Neural cell (in vitro differentiated cells): ENCODE results near the gene LUC7L3. TPM values are rescaled to one million over a fixed set of nuclear protein-coding genes. Genes with fewer than 3 reads are reported as not detected.

Experiments used
- H2AFZ ChIP-seq: fragments of 200-600, 300-800 bp; sonication (generic), shearing (Covaris generic); 2 replicates; pipeline ENCODE4 v1.6.0; 2014; ENCODE audit warnings: low read depth, mild to moderate bottlenecking, antibody characterized with exemption, low read length, moderate library complexity
- H3F3A ChIP-seq: fragments of 200-600 bp; shearing (Covaris generic); 2 replicates; pipeline ENCODE4 v1.6.1; 2016; ENCODE audit warnings: mild to moderate bottlenecking, moderate library complexity, mixed read lengths, antibody characterized with exemption, low read length; ENCODE audit not compliant: insufficient read depth, poor library complexity, severe bottlenecking
- H3K27ac ChIP-seq: fragments of 200-600, 300-800 bp; sonication (generic), shearing (Covaris generic); 2 replicates; pipeline ENCODE4 v1.5.1; 2014; ENCODE audit warnings: mild to moderate bottlenecking, low read length, moderate library complexity
- H3K27me3 ChIP-seq: fragments of 300-800, 200-600 bp; sonication (generic), shearing (Covaris generic); 2 replicates; pipeline ENCODE4 v1.6.0; 2014; ENCODE audit warnings: mild to moderate bottlenecking, low read depth, low read length, moderate library complexity; ENCODE audit not compliant: insufficient read depth
- H3K36me3 ChIP-seq: fragments of 300-800, 200-600 bp; sonication (generic), shearing (Covaris generic); 2 replicates; pipeline ENCODE4 v1.5.1; 2014; ENCODE audit warnings: mild to moderate bottlenecking, antibody characterized with exemption, low read length, moderate library complexity; ENCODE audit not compliant: insufficient read depth
- H3K4me2 ChIP-seq: fragments of 300-800, 200-600 bp; sonication (generic), shearing (Covaris generic); 2 replicates; pipeline ENCODE4 v1.6.0; 2014; ENCODE audit warnings: mild to moderate bottlenecking, low read length
- H3K4me3 ChIP-seq: fragments of 300-800, 200-600 bp; sonication (generic), shearing (Covaris generic); 2 replicates; pipeline ENCODE4 v1.5.1; 2014; ENCODE audit warnings: mild to moderate bottlenecking, low read length, moderate library complexity
- H3K79me2 ChIP-seq: fragments of 200-600 bp; shearing (Covaris generic); replicated peaks from 2 replicates; pipeline ENCODE4 v1.6.0; 2014; ENCODE audit warnings: mild to moderate bottlenecking, low read length, moderate library complexity; ENCODE audit not compliant: insufficient read depth
- H3K9ac ChIP-seq: fragments of 300-800, 200-600 bp; sonication (generic), shearing (Covaris generic); 2 replicates; pipeline ENCODE4 v1.6.1; 2016; ENCODE audit warnings: mild to moderate bottlenecking, low read length, mixed read lengths
- H3K9me2 ChIP-seq: fragments of 200-600 bp; shearing (Covaris generic); 2 replicates; pipeline ENCODE4 v1.6.1; 2016; ENCODE audit warnings: mild to moderate bottlenecking, low read length, mixed read lengths; ENCODE audit not compliant: insufficient read depth
- H3K9me3 ChIP-seq: fragments of 200-600, 300-800 bp; sonication (generic), shearing (Covaris generic); 2 replicates; pipeline ENCODE4 v1.6.1; 2016; ENCODE audit warnings: mild to moderate bottlenecking, mixed run types, low read length, moderate library complexity, mixed read lengths
- H4K20me1 ChIP-seq: fragments of 200-600 bp; shearing (Covaris generic); 2 replicates; pipeline ENCODE4 v1.6.1; 2016; ENCODE audit warnings: mild to moderate bottlenecking, mixed run types; ENCODE audit not compliant: insufficient read depth
- CTCF ChIP-seq: fragments of 450-650 bp; IDR thresholded peaks from 2 replicates; pipeline ENCODE4 v1.5.1; 2014; ENCODE audit warnings: antibody characterized with exemption, mild to moderate bottlenecking, moderate library complexity; ENCODE audit not compliant: poor library complexity, severe bottlenecking
- EP300 ChIP-seq: fragments of 450-650 bp; conservative IDR thresholded peaks from 2 replicates; pipeline ENCODE4 v1.6.1; 2014; ENCODE audit warnings: antibody characterized with exemption, mild to moderate bottlenecking, moderate library complexity; ENCODE audit not compliant: poor library complexity, severe bottlenecking
- MXI1 ChIP-seq: fragments of 450-650 bp; conservative IDR thresholded peaks from 2 replicates; pipeline ENCODE4 v1.6.1; 2014; ENCODE audit warnings: antibody characterized with exemption, mild to moderate bottlenecking; ENCODE audit not compliant: poor library complexity, severe bottlenecking
- POLR2AphosphoS5 ChIP-seq: IDR thresholded peaks from 2 replicates; pipeline ENCODE4 v1.6.1; 2012
- RAD21 ChIP-seq: fragments of 450-650 bp; conservative IDR thresholded peaks from 2 replicates; pipeline ENCODE4 v1.6.1; 2014; ENCODE audit warnings: antibody characterized with exemption, mild to moderate bottlenecking, moderate library complexity
- REST ChIP-seq: IDR thresholded peaks from 2 replicates; pipeline ENCODE4 v1.6.1; 2012; ENCODE audit warnings: borderline replicate concordance
- SMC3 ChIP-seq: fragments of 450-650 bp; conservative IDR thresholded peaks from 2 replicates; pipeline ENCODE4 v1.6.1; 2014; ENCODE audit warnings: antibody characterized with exemption, mild to moderate bottlenecking, moderate library complexity; ENCODE audit not compliant: poor library complexity
- TAF1 ChIP-seq: IDR thresholded peaks from 2 replicates; pipeline ENCODE4 v1.6.1; 2012; ENCODE audit warnings: low read depth
- polyA plus RNA-seq: library from polyadenylated mRNA; depleted of rRNA; stranded (reverse); fragments of >200 nt; gene quantifications from 2 replicates; pipeline ENCODE4 v1.2.3, GENCODE V29; 2014

The LUC7L3 gene
- polyA plus RNA-seq, 1 donor from 2014 or later, result 677 TPM

- no peak overlapping the region for H2AFZ ChIP-seq
- no peak overlapping the region for H3K9ac ChIP-seq
- H3K36me3 ChIP-seq, result no peaks in the 10 kb centered on the region
- no peak overlapping the region for H3K4me2 ChIP-seq
- no peak overlapping the region for H3K27ac ChIP-seq
- no peaks in the 10 kb centered on the region for H3K9me3 ChIP-seq
- H3F3A ChIP-seq, result no peaks in the 10 kb centered on the region
- no peaks in the 10 kb centered on the region for H3K27me3 ChIP-seq
- no peaks in the 10 kb centered on the region for H3K79me2 ChIP-seq
- TF ChIP-seq SMC3 (no peak), RAD21 (no peak), TAF1 (no peak), MXI1 (no peak), CTCF (no peak), POLR2AphosphoS5 (no peak), REST (no peak)
- no peak overlapping the region for H3K4me3 ChIP-seq
- no peaks in the 10 kb centered on the region for H4K20me1 ChIP-seq
- no peaks in the 10 kb centered on the region for H3K9me2 ChIP-seq
Observed at GRCh38 chr17:50775926-50776325, 56.5 kb downstream of the LUC7L3 start.

- Histone ChIP-seq H3K27me3 (no peaks in the 10 kb centered on the region), H3K4me3 (no peak overlapping the region), H3F3A (no peaks in the 10 kb centered on the region), H3K9me2 (no peaks in the 10 kb centered on the region), H3K79me2 (no peaks in the 10 kb centered on the region), H3K4me2 (no peak overlapping the region), H3K9ac (no peak overlapping the region), H3K9me3 (no peaks in the 10 kb centered on the region), H3K27ac (no peak overlapping the region), H3K36me3 (no peaks in the 10 kb centered on the region), H2AFZ (no peak overlapping the region), H4K20me1 (no peaks in the 10 kb centered on the region)
- TF ChIP-seq TAF1, result no peak
Observed at GRCh38 chr17:50778471-50778870, 59.1 kb downstream of the LUC7L3 start.

GRCh38 chr17:50778988-50779387 lies 59.6 kb downstream of the LUC7L3 start:
- Histone ChIP-seq H3F3A (no peaks in the 10 kb centered on the region), H3K36me3 (no peaks in the 10 kb centered on the region), H2AFZ (no peak overlapping the region), H3K9me3 (no peaks in the 10 kb centered on the region), H3K9ac (no peak overlapping the region), H3K4me2 (no peak overlapping the region), H3K4me3 (no peak overlapping the region), H3K27ac (no peak overlapping the region), H3K27me3 (no peaks in the 10 kb centered on the region), H3K9me2 (no peaks in the 10 kb centered on the region), H4K20me1 (no peaks in the 10 kb centered on the region), H3K79me2 (no peaks in the 10 kb centered on the region)
- no peak for TF ChIP-seq MXI1
- TF ChIP-seq EP300, result no peak
- TF ChIP-seq SMC3, result no peak
- no peak for TF ChIP-seq POLR2AphosphoS5
- no peak for TF ChIP-seq TAF1
